HepG2 (cell line): ENCODE measurements around the gene KIF22. TPM values are rescaled to one million over a fixed set of nuclear protein-coding genes. Genes with fewer than 3 reads are reported as not detected.
A peak's percentile ranks its signal among the peaks of the same experiment; 100 is the strongest.

ENCODE experiments used
- CBX2 ChIP-seq, 2 experiments: fragments of 200-600 bp in 1 of 2; sonication (generic); formaldehyde crosslinking in 1 of 2; IDR thresholded peaks; 2 replicates each; pipeline versions ENCODE4 v1.7.0 to v1.8.1; 2018 to 2022; ENCODE audit warnings: low read depth in 2 of 2, low read length in 1 of 2, mild to moderate bottlenecking in 1 of 2, missing genetic modification reagents in 1 of 2
- FLYWCH1 ChIP-seq: sonication (generic); formaldehyde crosslinking; IDR thresholded peaks from 2 replicates; pipeline ENCODE4 v1.8.1; 2023; ENCODE audit warnings: mild to moderate bottlenecking, missing genetic modification reagents
- HOMEZ ChIP-seq: IDR thresholded peaks from 2 replicates; pipeline ENCODE4 v1.6.1; 2016; ENCODE audit warnings: low read depth
- HOXA9 ChIP-seq: sonication (generic); formaldehyde crosslinking; IDR thresholded peaks from 2 replicates; pipeline ENCODE4 v1.8.1; 2022; ENCODE audit warnings: missing genetic modification reagents, mild to moderate bottlenecking, moderate library complexity, borderline replicate concordance
- KDM3A ChIP-seq: IDR thresholded peaks from 2 replicates; pipeline ENCODE4 v1.6.1; 2018; ENCODE audit warnings: low read depth, missing compliant biosample characterization
- MYNN ChIP-seq: sonication (generic); formaldehyde crosslinking; IDR thresholded peaks from 2 replicates; pipeline ENCODE4 v1.4.0; 2020; ENCODE audit warnings: mild to moderate bottlenecking, low read depth, missing genetic modification reagents
- NR2F2 ChIP-seq: IDR thresholded peaks from 2 replicates; pipeline ENCODE4 v1.6.1; 2012; ENCODE audit warnings: low read depth, inconsistent platforms, borderline replicate concordance
- PCBP2 ChIP-seq: fragments of 200-400 bp; formaldehyde crosslinking; optimal IDR thresholded peaks from 2 replicates; pipeline ENCODE3; 2018; ENCODE audit warnings: low read length, low read depth; ENCODE audit not compliant: poor library complexity, severe bottlenecking
- TBP ChIP-seq: sonication (generic); formaldehyde crosslinking; IDR thresholded peaks from 2 replicates; pipeline ENCODE4 v1.5.0; 2020; ENCODE audit warnings: missing genetic modification reagents
- TP53 ChIP-seq: sonication (generic); formaldehyde crosslinking; conservative IDR thresholded peaks from 2 replicates; pipeline ENCODE4 v1.4.0; 2020; ENCODE audit warnings: missing genetic modification reagents
- ZNF292 ChIP-seq: sonication (generic); formaldehyde crosslinking; IDR thresholded peaks from 2 replicates; pipeline ENCODE4 v1.8.1; 2022; ENCODE audit warnings: mild to moderate bottlenecking, low read depth, missing genetic modification reagents, borderline replicate concordance
- ZNF430 ChIP-seq: sonication (generic); formaldehyde crosslinking; IDR thresholded peaks from 2 replicates; pipeline ENCODE4 v1.9.0; 2021; ENCODE audit warnings: mild to moderate bottlenecking, missing genetic modification reagents
- ZNF510 ChIP-seq: sonication (generic); formaldehyde crosslinking; IDR thresholded peaks from 2 replicates; pipeline ENCODE4 v1.4.0; 2020; ENCODE audit warnings: low read depth, mild to moderate bottlenecking, missing genetic modification reagents
- ZNF570 ChIP-seq: sonication (generic); formaldehyde crosslinking; IDR thresholded peaks from 2 replicates; pipeline ENCODE4 v1.4.0; 2020; ENCODE audit warnings: mild to moderate bottlenecking, missing genetic modification reagents, borderline replicate concordance
- ZNF678 ChIP-seq: sonication (generic); formaldehyde crosslinking; IDR thresholded peaks from 2 replicates; pipeline ENCODE4 v1.4.0; 2020; ENCODE audit warnings: mild to moderate bottlenecking, missing genetic modification reagents
- ZNF691 ChIP-seq: sonication (generic); formaldehyde crosslinking; IDR thresholded peaks from 2 replicates; pipeline ENCODE4 v1.4.0; 2020; ENCODE audit warnings: missing genetic modification reagents, low read depth, mild to moderate bottlenecking, borderline replicate concordance
- ZNF879 ChIP-seq: sonication (generic); formaldehyde crosslinking; IDR thresholded peaks from 2 replicates; pipeline ENCODE4 v1.8.1; 2023; ENCODE audit warnings: missing genetic modification reagents
- ZSCAN21 ChIP-seq: sonication (generic); formaldehyde crosslinking; IDR thresholded peaks from 2 replicates; pipeline ENCODE4 v1.8.0; 2022; ENCODE audit warnings: mild to moderate bottlenecking, missing genetic modification reagents, moderate library complexity, borderline replicate concordance
- ZSCAN30 ChIP-seq: sonication (generic); formaldehyde crosslinking; IDR thresholded peaks from 2 replicates; pipeline ENCODE4 v1.5.0; 2020; ENCODE audit warnings: mild to moderate bottlenecking, missing genetic modification reagents
- polyA plus RNA-seq, 8 experiments: library from polyadenylated mRNA; depleted of rRNA in 3 of 8; stranded (reverse) in 7 of 8; unstranded in 1 of 8; fragments of >200 nt; fragmentation: Illumina TruSeq in 4 of 8; extraction: Trizol in 4 of 8; gene quantifications; 2 replicates each; pipeline versions ENCODE4 v1.2.1 to v1.2.3, GENCODE V29; 2011 to 2016; ENCODE audit warnings: low read depth in 4 of 8, missing spikeins in 1 of 8, mixed read lengths in 1 of 8; ENCODE audit not compliant: insufficient read depth in 1 of 8
- total RNA-seq, 5 experiments: library from RNA; depleted of rRNA; stranded (reverse); fragments of >200 nt; fragmentation: Illumina TruSeq; extraction: Trizol; gene quantifications; 2 replicates each; pipeline ENCODE4 v1.2.3, GENCODE V29; 2016; ENCODE audit warnings: low read depth in 1 of 5
- TF ChIP-seq, protein P1 (sequence below): IDR thresholded peaks from 2 replicates; pipeline ENCODE4 v1.6.1; 2012; ENCODE audit warnings: low read length, improper control_type of control experiment
- TF ChIP-seq, protein P2 (sequence below): IDR thresholded peaks from 2 replicates; pipeline ENCODE4 v1.6.1; 2016; ENCODE audit warnings: missing genetic modification reagents, missing compliant biosample characterization

KIF22 gene
- total and polyA plus RNA-seq, 2 of the 13 experiments (the other 11 are each of a cell fraction or from before 2014, with no cell fraction given), result 95.8 to 118 TPM

GRCh38 chr16:29848420-29849297 lies 58.1 kb downstream of the KIF22 start (continued):
- no peak for TF ChIP-seq HOMEZ (CRISPR knock-in tag)
- no peak for TF ChIP-seq HOXA9 (CRISPR knock-in tag)
- TF ChIP-seq FLYWCH1 (CRISPR knock-in tag), result no peak
- TF ChIP-seq, protein P1, sequence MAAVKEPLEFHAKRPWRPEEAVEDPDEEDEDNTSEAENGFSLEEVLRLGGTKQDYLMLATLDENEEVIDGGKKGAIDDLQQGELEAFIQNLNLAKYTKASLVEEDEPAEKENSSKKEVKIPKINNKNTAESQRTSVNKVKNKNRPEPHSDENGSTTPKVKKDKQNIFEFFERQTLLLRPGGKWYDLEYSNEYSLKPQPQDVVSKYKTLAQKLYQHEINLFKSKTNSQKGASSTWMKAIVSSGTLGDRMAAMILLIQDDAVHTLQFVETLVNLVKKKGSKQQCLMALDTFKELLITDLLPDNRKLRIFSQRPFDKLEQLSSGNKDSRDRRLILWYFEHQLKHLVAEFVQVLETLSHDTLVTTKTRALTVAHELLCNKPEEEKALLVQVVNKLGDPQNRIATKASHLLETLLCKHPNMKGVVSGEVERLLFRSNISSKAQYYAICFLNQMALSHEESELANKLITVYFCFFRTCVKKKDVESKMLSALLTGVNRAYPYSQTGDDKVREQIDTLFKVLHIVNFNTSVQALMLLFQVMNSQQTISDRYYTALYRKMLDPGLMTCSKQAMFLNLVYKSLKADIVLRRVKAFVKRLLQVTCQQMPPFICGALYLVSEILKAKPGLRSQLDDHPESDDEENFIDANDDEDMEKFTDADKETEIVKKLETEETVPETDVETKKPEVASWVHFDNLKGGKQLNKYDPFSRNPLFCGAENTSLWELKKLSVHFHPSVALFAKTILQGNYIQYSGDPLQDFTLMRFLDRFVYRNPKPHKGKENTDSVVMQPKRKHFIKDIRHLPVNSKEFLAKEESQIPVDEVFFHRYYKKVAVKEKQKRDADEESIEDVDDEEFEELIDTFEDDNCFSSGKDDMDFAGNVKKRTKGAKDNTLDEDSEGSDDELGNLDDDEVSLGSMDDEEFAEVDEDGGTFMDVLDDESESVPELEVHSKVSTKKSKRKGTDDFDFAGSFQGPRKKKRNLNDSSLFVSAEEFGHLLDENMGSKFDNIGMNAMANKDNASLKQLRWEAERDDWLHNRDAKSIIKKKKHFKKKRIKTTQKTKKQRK, result no peak
- TF ChIP-seq ZNF430 (CRISPR knock-in tag), result no peak
- TF ChIP-seq PCBP2, result no peak
- TF ChIP-seq ZNF570, result no peak
- no peak for TF ChIP-seq ZSCAN30 (CRISPR knock-in tag)
- TF ChIP-seq ZNF292 (CRISPR knock-in tag), result no peak
- no peak for TF ChIP-seq ZNF879 (CRISPR knock-in tag)
- peak; percentile 40; the same call in 1 of the 2 replicates for TF ChIP-seq ZSCAN21 (CRISPR knock-in tag)
- no peak for TF ChIP-seq TP53 (CRISPR knock-in tag)
- TF ChIP-seq ZNF678 (CRISPR knock-in tag), result no peak; the same call in 1 of the 2 replicates
- TF ChIP-seq CBX2 (IDR thresholded peaks at IDR 0.05; ENCODE audit: low read depth, low read length), result no peak
- TF ChIP-seq CBX2 (CRISPR knock-in tag; IDR thresholded peaks at IDR 0.05; ENCODE audit: low read depth), result no peak
- TF ChIP-seq TBP (CRISPR knock-in tag), result no peak
- no peak for TF ChIP-seq MYNN (CRISPR knock-in tag)
- no peak for TF ChIP-seq ZNF510 (CRISPR knock-in tag)
- peak; percentile 92; the same call in 1 of the 2 replicates for TF ChIP-seq ZNF691
- TF ChIP-seq, protein P2, sequence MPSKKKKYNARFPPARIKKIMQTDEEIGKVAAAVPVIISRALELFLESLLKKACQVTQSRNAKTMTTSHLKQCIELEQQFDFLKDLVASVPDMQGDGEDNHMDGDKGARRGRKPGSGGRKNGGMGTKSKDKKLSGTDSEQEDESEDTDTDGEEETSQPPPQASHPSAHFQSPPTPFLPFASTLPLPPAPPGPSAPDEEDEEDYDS (CRISPR knock-in tag), result no peak
- TF ChIP-seq KDM3A (CRISPR knock-in tag), result peak; percentile 65; the same call in 1 of the 2 replicates
- no peak for TF ChIP-seq NR2F2
